OCI-LY3 (cell line): Measurements from ENCODE around the gene ARL10.

Source experiments
- CTCF ChIP-seq: fragments of 200-600, 300-600 bp; sonication (generic); IDR thresholded peaks from 2 replicates; pipeline ENCODE4 v1.5.1; 2014; ENCODE audit warnings: antibody characterized with exemption, low read length, low read depth
- EZH2phosphoT487 ChIP-seq: fragments of 200-600 bp; shearing (Covaris generic); IDR thresholded peaks from 2 replicates; pipeline ENCODE4 v1.6.1; 2018; ENCODE audit warnings: antibody characterized with exemption, mixed run types, low read depth

GRCh38 chr5:176415240-176415951 is 50.1 kb downstream of the ARL10 start:
- TF ChIP-seq CTCF = no peak
- TF ChIP-seq EZH2phosphoT487 = no peak
